Gastrocnemius medialis (tissue), 4 donors: Measurements from ENCODE around the gene TTPAL. TPM values are rescaled to one million over a fixed set of nuclear protein-coding genes. Genes with fewer than 3 reads are reported as not detected.

Source experiments
- ATAC-seq, 2 donors: fragments of 150-250 bp; one replicate each; pipeline ENCODE4 v1.9.1; 2016
- DNase-seq, 2 donors: peaks; one replicate each; pipeline ENCODE4 v3.0.0-alpha.2; 2019
- H3K27ac ChIP-seq, 4 donors: fragments of 200-600 bp; sonication (generic); 1 replicate in 1 of 4; 2 replicates in 3 of 4; pipeline ENCODE4 v1.5.1; 2016 to 2018; ENCODE audit warnings: mild to moderate bottlenecking in 2 of 4, moderate library complexity in 1 of 4
- H3K27me3 ChIP-seq, 3 donors: fragments of 200-600 bp; sonication (generic) in 2 of 3; 1 replicate in 1 of 3; 2 replicates in 2 of 3; pipeline versions ENCODE4 v1.5.1 to v1.6.0; 2016 to 2019; ENCODE audit warnings: mild to moderate bottlenecking in 1 of 3, moderate library complexity in 1 of 3
- H3K36me3 ChIP-seq, 2 donors: fragments of 200-600 bp; sonication (generic) in 1 of 2; one replicate each; pipeline ENCODE4 v1.5.1; 2017 to 2018
- H3K4me1 ChIP-seq, 2 donors: fragments of 200-600 bp; sonication (generic) in 1 of 2; one replicate each; pipeline ENCODE4 v1.5.1; 2016 to 2017; ENCODE audit warnings: mild to moderate bottlenecking in 2 of 2
- H3K4me3 ChIP-seq, 4 donors: fragments of 200-600 bp; sonication (generic) in 3 of 4; 1 replicate in 1 of 4; 2 replicates in 3 of 4; pipeline ENCODE4 v1.5.1; 2016 to 2019; ENCODE audit warnings: mild to moderate bottlenecking in 2 of 4
- H3K9me3 ChIP-seq, 3 donors: fragments of 200-600 bp; sonication (generic) in 2 of 3; 1 replicate in 1 of 3; 2 replicates in 2 of 3; pipeline ENCODE4 v1.5.1; 2016 to 2019
- CTCF ChIP-seq, 5 experiments: fragments of 450-650 bp in 3 of 5; fragments of 200-600 bp in 2 of 5; sonication (generic) in 2 of 5; IDR thresholded peaks in 4 of 5; conservative IDR thresholded peaks in 1 of 5; 1 replicate in 4 of 5; 2 replicates in 1 of 5; pipeline ENCODE4 v1.5.1; 2016 to 2019; ENCODE audit warnings: antibody characterized with exemption in 5 of 5, mild to moderate bottlenecking in 3 of 5, moderate library complexity in 3 of 5
- POLR2A ChIP-seq, 2 donors: fragments of 450-650 bp; IDR thresholded peaks; one replicate each; pipeline ENCODE4 v1.6.1; 2017; ENCODE audit warnings: antibody characterized with exemption in 2 of 2, mild to moderate bottlenecking in 2 of 2, moderate library complexity in 2 of 2
- in situ Hi-C, 4 donors: fragments of 200-750 bp; cut with MboI; loops; one replicate each; pipeline versions ENCODE4 v1.15.0 to v1.8.0; 2017; ENCODE audit warnings: low sequenced_read_pairs in 4 of 4
- intact Hi-C: fragments of 100-400 bp; cut with DNase I; formaldehyde crosslinking; loops from one replicate; pipeline ENCODE4 v1.15.1; 2023; ENCODE audit warnings: low total_unique reads
- total RNA-seq, 4 donors: library from RNA; depleted of rRNA; stranded (reverse); fragments of >200 nt; gene quantifications; one replicate each; pipeline versions ENCODE4 v1.1.0 to v1.2.3, GENCODE V29; 2016

Gene TTPAL
- total RNA-seq, 4 donors from 2014 or later, result 3.5 to 5.0 (median 4.7) TPM

GRCh38 chr20:44501448-44501847 lies 25.8 kb downstream of the TTPAL start:
- H3K9me3 ChIP-seq, result no peaks in the 10 kb centered on the region
- no peak overlapping the region for H3K4me3 ChIP-seq
- H3K27ac ChIP-seq, result peak overlapping the region; percentile 77 to 93 (median 87)
- DNase-seq (peak; percentile 36 to 74), ATAC-seq (peak; percentile 95)
- TF ChIP-seq CTCF (IDR thresholded peaks at IDR 0.05 in 4 of 5, conservative IDR thresholded peaks at IDR 0.05 in 1 of 5) (no peak), POLR2A (IDR thresholded peaks at IDR 0.05) (peak in 1 of 2 donors; percentile 5)
- H3K4me1 ChIP-seq, result peaks cover 24 to 40% of the 10 kb centered on the region in 2 donors
- intact Hi-C loops, result loop anchor here (2.0 kb wide), 1 partner anchor 19 kb away; no protein-coding TSS in a partner anchor
- in situ Hi-C loops, result no loop called here
- H3K36me3 ChIP-seq, result peaks cover 4 to 81% of the 10 kb centered on the region in 2 donors
- no peaks in the 10 kb centered on the region for H3K27me3 ChIP-seq

- ATAC-seq (no peak), DNase-seq (no peak)
- H3K4me1 ChIP-seq, result peaks cover 12 to 27% of the 10 kb centered on the region in 2 donors
- intact Hi-C loops, result no loop called here
- no peaks in the 10 kb centered on the region for H3K27me3 ChIP-seq
- no peaks in the 10 kb centered on the region for H3K9me3 ChIP-seq
- peaks cover 4 to 87% of the 10 kb centered on the region in 2 donors for H3K36me3 ChIP-seq
- H3K4me3 ChIP-seq, result no peak overlapping the region
- H3K27ac ChIP-seq, result no peak overlapping the region
- TF ChIP-seq CTCF (IDR thresholded peaks at IDR 0.05 in 4 of 5, conservative IDR thresholded peaks at IDR 0.05 in 1 of 5), result no peak
- in situ Hi-C loops, result no loop called here
Measured at GRCh38 chr20:44502968-44503367, 27.3 kb downstream of the TTPAL start.

GRCh38 chr20:44504402-44505307 lies 29.0 kb downstream of the TTPAL start:
- Histone ChIP-seq H3K9me3 (no peaks in the 10 kb centered on the region), H3K27ac (no peak overlapping the region), H3K27me3 (no peaks in the 10 kb centered on the region), H3K36me3 (peaks cover 8 to 95% of the 10 kb centered on the region in 2 donors), H3K4me3 (no peak overlapping the region), H3K4me1 (peaks cover 11 to 23% of the 10 kb centered on the region in 2 donors)
- intact Hi-C loops, result no loop called here
- DNase-seq, result no peak
- ATAC-seq, result no peak
- in situ Hi-C loops, result no loop called here
- TF ChIP-seq POLR2A (IDR thresholded peaks at IDR 0.05) (no peak), CTCF (IDR thresholded peaks at IDR 0.05 in 4 of 5, conservative IDR thresholded peaks at IDR 0.05 in 1 of 5) (no peak)

GRCh38 chr20:44509762-44510161 lies 34.1 kb downstream of the TTPAL start:
- Histone ChIP-seq H3K27me3 (no peaks in the 10 kb centered on the region), H3K27ac (no peak overlapping the region), H3K9me3 (no peaks in the 10 kb centered on the region), H3K4me1 (peaks cover 0 to under 1% of the 10 kb centered on the region in 2 donors), H3K36me3 (peaks cover 5 to 89% of the 10 kb centered on the region in 2 donors), H3K4me3 (no peak overlapping the region)
- ATAC-seq (no peak), DNase-seq (no peak)
- TF ChIP-seq CTCF (IDR thresholded peaks at IDR 0.05 in 4 of 5, conservative IDR thresholded peaks at IDR 0.05 in 1 of 5) (no peak), POLR2A (IDR thresholded peaks at IDR 0.05) (no peak)
- in situ Hi-C loops, result no loop called here
- intact Hi-C loops, result no loop called here
